Islet of Langerhans (tissue), 1 donor: ENCODE results near the gene PLA2G6.

ENCODE experiments used
- FAIRE-seq: peaks from one replicate; lab custom pipeline; 2011; peaks lifted over from hg19 to GRCh38; lab: Jason Lieb, UNC

PLA2G6 gene

GRCh38 chr22:38214302-38215056 is 32.8 kb upstream of the PLA2G6 start:
- no peak for FAIRE-seq

- FAIRE-seq, result no peak
Measured at GRCh38 chr22:38213990-38214301, 32.3 kb upstream of the PLA2G6 start.

GRCh38 chr22:38213319-38213989 is 31.8 kb upstream of the PLA2G6 start:
- no peak for FAIRE-seq

GRCh38 chr22:38212442-38212841 is 30.8 kb upstream of the PLA2G6 start:
- FAIRE-seq, result no peak

GRCh38 chr22:38211556-38211955 is 29.9 kb upstream of the PLA2G6 start:
- no peak for FAIRE-seq

- no peak for FAIRE-seq
Measured at GRCh38 chr22:38208551-38208968, 26.9 kb upstream of the PLA2G6 start.

GRCh38 chr22:38207898-38208432 is 26.3 kb upstream of the PLA2G6 start:
- no peak for FAIRE-seq

- FAIRE-seq, result no peak
Measured at GRCh38 chr22:38205261-38206128, 23.9 kb upstream of the PLA2G6 start.

GRCh38 chr22:38204784-38205183 is 23.2 kb upstream of the PLA2G6 start:
- FAIRE-seq, result no peak

- no peak for FAIRE-seq
Measured at GRCh38 chr22:38203855-38204514, 22.4 kb upstream of the PLA2G6 start.

GRCh38 chr22:38203090-38203810 is 21.6 kb upstream of the PLA2G6 start:
- FAIRE-seq, result no peak

- no peak for FAIRE-seq
Measured at GRCh38 chr22:38202437-38203089, 20.9 kb upstream of the PLA2G6 start.

- FAIRE-seq, result peak; percentile 24
Measured at GRCh38 chr22:38201711-38202436, 20.2 kb upstream of the PLA2G6 start, which contains the start of gene MAFF. MAFF (plus strand) TSS chr22:38201994; CDS start chr22:38213854, 11,860 bp downstream.

- FAIRE-seq, result no peak
Measured at GRCh38 chr22:38201371-38201710, 19.7 kb upstream of the PLA2G6 start.

- FAIRE-seq, result no peak
Measured at GRCh38 chr22:38199826-38200559, 18.4 kb upstream of the PLA2G6 start.

GRCh38 chr22:38196791-38197419 is 15.3 kb upstream of the PLA2G6 start:
- no peak for FAIRE-seq

- no peak for FAIRE-seq
Measured at GRCh38 chr22:38193580-38193979, 11.9 kb upstream of the PLA2G6 start.

GRCh38 chr22:38192475-38192863 is 10.8 kb upstream of the PLA2G6 start:
- FAIRE-seq, result no peak
